HS-27A (cell line): ENCODE measurements around the gene SENP7.
"Not testable (repeated sequence)": the region's sequence is repeated elsewhere in the genome, so short reads cannot be mapped to it uniquely, and the experiment has no call there.

Experiments
- DNase-seq: peaks from one replicate; pipeline ENCODE4 v3.0.0-alpha.2; 2012; ENCODE audit warnings: low read depth, missing footprints

SENP7 gene

GRCh38 chr3:101527906-101528305, 14.9 kb upstream of the SENP7 start:
- DNase-seq, result no peak

- DNase-seq, result no peak
These were observed 14.4 kb upstream of the SENP7 start for GRCh38 chr3:101527441-101527840.

GRCh38 chr3:101521211-101521701, 8.2 kb upstream of the SENP7 start:
- DNase-seq, result no peak

GRCh38 chr3:101519685-101520365, 6.8 kb upstream of the SENP7 start:
- DNase-seq, result no peak

GRCh38 chr3:101518421-101518871, 5.4 kb upstream of the SENP7 start:
- DNase-seq, result no peak

- no peak for DNase-seq
These were observed 491 bp upstream of the SENP7 start for GRCh38 chr3:101513419-101513986.

- no peak for DNase-seq
These were observed 691 bp downstream of the SENP7 start for GRCh38 chr3:101512396-101512645.

- no peak for DNase-seq
These were observed 3.2 kb downstream of the SENP7 start for GRCh38 chr3:101509811-101510210.

GRCh38 chr3:101509281-101509680, 3.7 kb downstream of the SENP7 start:
- DNase-seq, result no peak

GRCh38 chr3:101501783-101502182, 11.2 kb downstream of the SENP7 start:
- no peak for DNase-seq

GRCh38 chr3:101500208-101500607, 12.8 kb downstream of the SENP7 start:
- no peak for DNase-seq

GRCh38 chr3:101497803-101498202, 15.2 kb downstream of the SENP7 start:
- DNase-seq, result no peak

GRCh38 chr3:101495552-101495951, 17.5 kb downstream of the SENP7 start:
- DNase-seq, result no peak

- DNase-seq, result peak; percentile 35
These were observed 28.0 kb downstream of the SENP7 start for GRCh38 chr3:101484805-101485620.

- no peak for DNase-seq
These were observed 34.0 kb downstream of the SENP7 start for GRCh38 chr3:101478980-101479379.

GRCh38 chr3:101474841-101475552, 38.0 kb downstream of the SENP7 start:
- not testable (repeated sequence) for DNase-seq

- DNase-seq, result not testable (repeated sequence)
These were observed 44.3 kb downstream of the SENP7 start for GRCh38 chr3:101468676-101469075.

- DNase-seq, result not testable (repeated sequence)
These were observed 45.7 kb downstream of the SENP7 start for GRCh38 chr3:101467310-101467663.

- DNase-seq, result no peak
These were observed 46.3 kb downstream of the SENP7 start for GRCh38 chr3:101466465-101467309.

GRCh38 chr3:101464235-101464634, 48.8 kb downstream of the SENP7 start:
- DNase-seq, result no peak

GRCh38 chr3:101461451-101461850, 51.6 kb downstream of the SENP7 start:
- DNase-seq, result no peak

GRCh38 chr3:101458387-101458786, 54.6 kb downstream of the SENP7 start:
- no peak for DNase-seq
